Measurements from ENCODE around the gene APBB3. TPM values are rescaled to one million over a fixed set of nuclear protein-coding genes. Genes with fewer than 3 reads are reported as not detected.

The APBB3 gene
- polyA plus RNA-seq = 15.8 and 19.0 TPM in 2 replicates

DNA sequence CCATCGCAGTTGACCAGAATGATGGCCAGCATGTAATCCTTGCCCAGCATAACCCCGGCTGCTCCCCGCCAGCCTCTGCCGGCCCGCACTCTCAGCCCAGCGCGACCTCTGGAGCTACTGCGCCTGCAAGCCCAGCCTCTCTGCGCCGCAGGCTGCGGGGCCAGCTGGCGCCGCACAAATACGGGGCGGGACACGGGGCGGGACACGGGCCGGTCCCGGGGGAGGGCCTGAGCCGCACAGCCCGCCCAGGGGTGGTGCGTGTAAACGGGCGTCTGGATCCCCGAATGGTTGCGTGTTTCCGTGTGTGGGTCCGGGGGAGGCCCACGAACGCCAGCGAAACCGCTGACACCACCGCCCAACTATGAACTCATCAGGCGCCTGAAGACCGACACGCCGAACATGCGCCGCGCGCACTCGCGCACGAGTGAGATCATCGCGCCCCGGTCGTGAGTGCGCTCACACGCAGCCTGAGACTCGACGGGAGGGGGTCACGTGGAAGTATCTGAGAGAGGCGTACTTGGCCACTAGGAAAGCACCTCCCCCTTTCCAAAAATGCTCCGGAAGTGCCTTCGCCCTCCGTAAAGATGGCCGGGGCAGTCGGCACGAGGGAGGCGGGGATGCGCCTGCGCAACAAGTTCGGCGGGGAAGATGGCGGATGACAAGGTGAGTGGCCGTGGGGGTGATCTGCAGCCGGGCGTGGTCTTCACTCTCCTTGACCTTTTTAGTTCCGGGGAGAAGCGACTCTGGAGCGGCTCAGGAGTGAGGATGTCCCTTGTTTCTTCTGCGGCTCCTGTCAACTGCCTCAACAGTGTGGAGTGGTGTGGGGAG, at the start of gene APBB3, which contains the start of gene SLC35A4:
TSS of gene APBB3 (minus strand) at position 403 of the 828 bp plus-strand sequence. CDS start at position 50, 353 bp downstream.
TSS of gene SLC35A4 (plus strand) at position 633 of the 828 bp plus-strand sequence. CDS start 2,342 bp downstream, outside the sequence.

DNA sequence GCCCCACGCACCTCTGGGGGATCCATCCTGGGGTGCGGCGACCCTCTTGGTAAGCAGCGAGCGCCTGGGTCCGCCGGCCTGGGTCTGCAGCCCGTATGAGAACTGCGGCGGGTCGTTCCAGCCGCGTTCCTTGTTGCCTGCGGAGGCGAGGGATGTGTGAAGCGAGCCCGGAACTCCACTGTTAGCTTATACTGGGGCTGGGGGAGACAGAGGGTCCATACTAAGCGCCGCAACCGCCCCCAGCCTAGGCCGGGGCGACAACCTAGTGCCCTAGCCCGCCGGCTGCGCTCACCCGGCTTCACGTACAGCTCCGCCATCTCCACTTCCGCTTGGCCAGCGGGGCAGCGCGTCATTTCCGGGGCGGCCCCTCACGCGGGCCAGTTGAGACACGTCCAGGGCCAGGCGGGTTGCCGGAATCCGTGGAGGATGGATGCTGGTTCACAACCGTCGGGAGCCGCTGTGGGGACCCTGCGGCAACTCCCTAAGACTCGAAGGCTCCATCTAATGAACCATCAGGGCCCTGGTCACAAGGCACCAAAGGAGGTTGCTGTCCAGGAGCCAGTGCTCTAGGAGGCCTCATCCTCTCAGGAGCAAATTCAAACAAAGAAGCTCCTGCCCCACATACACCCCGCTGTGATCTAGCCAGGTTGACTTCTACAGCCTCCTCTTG, 7.1 kb downstream of the APBB3 start, which contains the start of gene SRA1:
TSS of gene SRA1 (minus strand) at position 338 of the 670 bp plus-strand sequence. CDS start at position 317, 21 bp downstream.

DNA sequence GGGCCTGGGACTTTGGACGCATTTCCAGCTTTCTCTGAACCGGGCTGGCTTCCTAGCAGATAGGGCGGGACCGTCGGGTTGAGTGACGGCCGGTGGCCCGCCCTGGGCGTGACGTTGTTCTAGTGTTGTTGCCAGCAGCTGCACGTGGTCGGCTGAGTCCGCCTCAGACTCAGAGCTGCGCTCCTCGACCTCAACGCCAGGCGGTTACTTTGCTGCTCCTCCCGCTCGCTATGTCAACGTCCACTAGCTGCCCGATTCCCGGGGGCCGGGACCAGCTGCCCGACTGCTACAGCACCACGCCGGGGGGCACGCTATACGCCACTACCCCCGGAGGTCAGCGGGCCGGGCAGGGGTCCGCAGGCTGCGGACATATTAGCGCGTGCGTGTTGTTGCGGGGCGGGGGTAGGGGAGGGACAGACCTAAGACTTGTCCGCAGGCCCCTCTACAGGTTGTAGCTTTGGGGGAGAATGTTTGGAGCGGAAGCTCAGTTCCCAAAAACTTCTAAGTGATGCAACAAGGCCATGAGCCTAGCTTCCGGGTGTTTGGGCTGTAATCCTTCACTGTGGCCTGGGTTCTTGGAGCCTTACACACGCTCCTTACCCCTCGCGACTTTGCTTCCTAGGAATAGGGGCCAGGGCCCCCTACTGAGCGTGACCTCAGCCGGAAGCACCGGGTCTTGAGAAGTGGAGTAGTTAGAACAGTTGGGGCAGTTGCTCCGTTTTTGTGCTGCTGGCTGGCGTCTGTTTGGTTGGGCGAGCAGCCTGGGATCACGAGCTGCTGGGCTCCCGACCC, 16.7 kb downstream of the APBB3 start, which contains the start of gene EIF4EBP3:
TSS of gene EIF4EBP3 (plus strand) at position 155 of the 792 bp plus-strand sequence. CDS start at position 231, 76 bp downstream.

Other genes with a start within 250 kb of the APBB3 start
- 4.3 and 4.9 TPM in 2 replicates for gene HBEGF, start 218.0 kb downstream of the APBB3 start, polyA plus RNA-seq
- 0.11 TPM in 1 of 2 replicates, not detected in the other for gene SLC4A9, start 204.4 kb downstream of the APBB3 start, polyA plus RNA-seq
- gene ANKHD1, start 162.8 kb downstream of the APBB3 start, polyA plus RNA-seq = 42.8 TPM in 2 replicates
- 5.5 and 7.7 TPM in 2 replicates for gene EIF4EBP3, start 16.9 kb downstream of the APBB3 start, polyA plus RNA-seq
- gene SRA1, start 7.1 kb downstream of the APBB3 start, polyA plus RNA-seq = 50.0 and 58.4 TPM in 2 replicates
- 8.9 and 9.9 TPM in 2 replicates for gene SLC35A4, start 230 bp upstream of the APBB3 start, polyA plus RNA-seq
- 3.2 and 5.5 TPM in 2 replicates for gene CD14, start 68.6 kb upstream of the APBB3 start, polyA plus RNA-seq
- gene TMCO6, start 74.9 kb upstream of the APBB3 start, polyA plus RNA-seq = 0.35 TPM in 1 of 2 replicates, not detected in the other
- gene NDUFA2, start 83.0 kb upstream of the APBB3 start, polyA plus RNA-seq = 580 and 589 TPM in 2 replicates
- gene IK, start 83.2 kb upstream of the APBB3 start, polyA plus RNA-seq = 95.1 and 132 TPM in 2 replicates
- 5.1 and 5.7 TPM in 2 replicates for gene WDR55, start 100.3 kb upstream of the APBB3 start, polyA plus RNA-seq
- gene DND1, start 109.0 kb upstream of the APBB3 start, polyA plus RNA-seq = not detected in 2 replicates
- gene HARS1, start 126.8 kb upstream of the APBB3 start, polyA plus RNA-seq = 68.3 and 76.9 TPM in 2 replicates
- 9.2 and 12.1 TPM in 2 replicates for gene HARS2, start 126.9 kb upstream of the APBB3 start, polyA plus RNA-seq
- 44.8 and 45.9 TPM in 2 replicates for gene ZMAT2, start 135.8 kb upstream of the APBB3 start, polyA plus RNA-seq
- gene PCDHA1, start 221.5 kb upstream of the APBB3 start, polyA plus RNA-seq = 5.3 and 10.1 TPM in 2 replicates
- not detected in 2 replicates for gene PCDHA2, start 230.3 kb upstream of the APBB3 start, polyA plus RNA-seq
- 3.8 TPM in 1 of 2 replicates, not detected in the other for gene PCDHA3, start 236.5 kb upstream of the APBB3 start, polyA plus RNA-seq
- 0.62 and 10.7 TPM in 2 replicates for gene PCDHA4, start 242.5 kb upstream of the APBB3 start, polyA plus RNA-seq